HEK293 (cell line): ENCODE measurements around the gene DNAJC13.

Experiments
- CTCF ChIP-seq: fragments of 450-650 bp; formaldehyde crosslinking; IDR thresholded peaks from 2 replicates; pipeline ENCODE4 v1.5.1; 2016; ENCODE audit warnings: missing biosample characterization, missing genetic modification characterization
- OSR2 ChIP-seq: fragments of 450-650 bp; formaldehyde crosslinking; IDR thresholded peaks from 2 replicates; pipeline ENCODE4 v1.5.1; 2016; ENCODE audit warnings: missing biosample characterization, missing genetic modification characterization
- ZNF404 ChIP-seq: fragments of 450-650 bp; formaldehyde crosslinking; IDR thresholded peaks from 2 replicates; pipeline ENCODE4 v1.5.1; 2017; ENCODE audit warnings: missing biosample characterization, missing genetic modification characterization

GRCh38 chr3:132382267-132382666 is 35.0 kb upstream of the DNAJC13 start:
- TF ChIP-seq ZNF404 (no peak), CTCF (tag by site-specific recombination) (no peak), OSR2 (tag by site-specific recombination) (no peak)
